ENCODE data around the gene CDKL1.
A peak's percentile ranks its signal among the peaks of the same experiment; 100 is the strongest.

The CDKL1 gene

DNA sequence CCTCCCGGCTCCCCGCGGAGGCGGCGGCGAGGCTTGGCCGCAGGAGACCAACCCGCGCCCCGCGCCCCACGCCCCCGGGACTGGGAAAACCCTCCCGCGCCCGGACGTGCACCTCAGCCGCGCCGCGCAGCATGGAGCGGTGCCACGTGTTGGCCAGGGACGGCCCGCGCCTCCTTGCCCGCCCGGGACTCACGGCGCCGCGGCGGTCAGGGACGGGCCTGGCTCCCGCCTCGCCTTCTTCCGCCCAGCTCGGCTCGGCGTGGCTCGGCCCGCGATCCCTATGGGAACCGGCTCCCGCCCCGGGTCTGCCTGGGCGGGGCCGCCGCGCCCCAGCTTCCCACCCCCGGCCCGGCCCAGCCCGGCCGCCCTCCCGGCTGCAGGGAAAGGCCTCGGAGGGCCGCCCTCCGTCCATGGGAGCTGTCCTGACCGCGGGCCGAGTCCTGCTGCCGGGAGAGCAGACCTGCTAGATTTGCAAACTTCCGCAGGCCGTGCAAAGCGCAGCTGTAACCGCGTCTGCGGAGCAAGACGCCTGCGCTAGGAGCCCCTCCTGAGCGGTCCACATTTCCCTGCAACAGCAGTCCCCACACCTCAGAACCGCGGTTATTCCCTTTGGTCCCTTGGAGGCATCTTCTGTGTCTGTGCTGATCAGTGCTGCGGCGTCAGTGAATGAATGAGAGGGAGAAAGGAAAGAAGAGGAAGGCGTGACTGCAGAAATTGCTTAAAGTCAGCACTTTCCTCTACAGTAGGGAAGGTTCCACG lies at the start of gene CDKL1:
TSS of gene CDKL1 (minus strand) at position 251 of the 759 bp plus-strand sequence. CDS start 1,013 bp downstream, outside the sequence.
- DNase-seq (ENCODE audit: low read depth in 3 of 3), result peak; percentile 2 to 39 (median 7)

- no peak for DNase-seq (ENCODE audit: low read depth in 3 of 3)
These were observed 37.8 kb upstream of the CDKL1 start for GRCh38 chr14:50434528-50434927.

DNA sequence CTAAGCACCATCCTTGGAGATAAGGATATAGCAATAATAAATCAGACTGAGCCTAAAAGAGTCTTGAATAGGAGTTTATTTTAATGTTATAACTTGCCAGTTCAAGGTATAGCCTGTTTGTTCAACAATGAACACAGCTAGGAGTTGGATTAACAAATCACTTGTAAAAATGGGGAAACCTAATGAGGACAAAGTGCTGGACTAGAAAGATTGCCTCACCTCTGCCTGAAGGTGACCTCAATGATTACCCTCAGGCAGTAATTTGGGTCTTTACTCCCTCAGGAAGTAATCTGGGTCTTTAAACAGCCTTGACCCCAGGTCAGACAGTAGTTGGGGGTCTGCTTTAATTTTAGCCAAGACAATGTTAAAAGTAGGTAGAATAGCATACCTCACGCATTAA lies 35.5 kb upstream of the CDKL1 start:
- no peak for DNase-seq (ENCODE audit: low read depth in 3 of 3)

DNA sequence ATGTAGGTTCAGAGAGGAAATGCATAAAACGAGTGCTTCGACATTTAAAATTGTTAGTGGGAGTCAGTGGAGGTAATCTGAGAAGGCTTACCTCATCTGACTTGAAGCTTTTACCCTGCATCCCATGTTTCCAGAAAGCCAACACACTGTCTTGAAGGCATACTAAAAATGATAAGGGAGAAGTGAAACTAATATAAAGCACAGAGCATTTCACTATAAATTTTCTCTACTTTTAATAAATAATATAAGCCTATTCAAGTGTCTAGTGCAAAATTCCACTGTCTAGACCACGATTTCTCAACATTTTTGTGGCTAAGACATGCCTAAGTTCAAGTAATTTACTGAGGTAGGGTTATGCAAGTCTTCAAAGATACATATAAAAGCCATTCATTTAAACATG lies 29.1 kb upstream of the CDKL1 start:
- no peak for DNase-seq (ENCODE audit: low read depth in 3 of 3)

DNA sequence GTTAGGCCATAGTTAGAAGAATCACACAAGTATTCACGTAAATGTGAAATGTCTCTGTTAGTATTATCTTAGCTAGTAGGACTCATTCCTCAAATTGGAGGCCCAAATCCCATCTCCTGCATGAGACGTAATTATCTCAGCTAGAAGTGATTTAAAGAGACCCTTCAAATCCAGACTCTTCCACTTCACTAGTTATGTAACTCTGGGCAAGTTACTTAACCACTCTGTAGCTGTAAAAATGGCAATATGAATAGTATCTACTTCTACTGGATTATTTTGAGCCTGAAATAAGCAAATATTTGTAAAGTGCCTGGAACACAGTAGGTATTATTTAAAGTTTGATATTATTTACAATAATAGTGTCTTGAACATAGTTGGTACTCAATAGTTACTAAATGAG lies 28.4 kb upstream of the CDKL1 start:
- no peak for DNase-seq (ENCODE audit: low read depth in 3 of 3)

- no peak for DNase-seq (ENCODE audit: low read depth in 3 of 3)
These were observed 26.8 kb upstream of the CDKL1 start for GRCh38 chr14:50423529-50423928.

DNA sequence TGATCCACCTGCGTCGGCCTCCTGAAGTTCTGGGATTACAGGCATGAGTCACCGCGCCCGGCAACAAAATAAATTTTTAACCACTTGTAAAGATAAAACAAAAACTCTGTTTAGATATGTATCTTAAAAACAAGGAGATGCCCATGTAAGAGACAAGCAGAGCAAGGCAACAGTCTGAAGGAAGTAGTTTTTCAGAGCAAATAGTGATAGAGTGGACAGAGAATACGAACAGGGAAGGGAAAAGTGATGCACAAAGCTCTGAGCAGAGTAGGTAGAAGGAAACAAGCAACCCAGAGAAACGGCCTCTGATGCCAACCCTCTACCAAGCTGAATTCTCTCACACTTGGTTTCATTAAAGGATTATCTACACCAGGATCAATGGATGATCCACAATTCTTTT lies 24.8 kb upstream of the CDKL1 start:
- no peak for DNase-seq (ENCODE audit: low read depth in 3 of 3)

GRCh38 chr14:50417853-50418252 lies 21.2 kb upstream of the CDKL1 start:
- no peak for DNase-seq (ENCODE audit: low read depth in 3 of 3)

DNA sequence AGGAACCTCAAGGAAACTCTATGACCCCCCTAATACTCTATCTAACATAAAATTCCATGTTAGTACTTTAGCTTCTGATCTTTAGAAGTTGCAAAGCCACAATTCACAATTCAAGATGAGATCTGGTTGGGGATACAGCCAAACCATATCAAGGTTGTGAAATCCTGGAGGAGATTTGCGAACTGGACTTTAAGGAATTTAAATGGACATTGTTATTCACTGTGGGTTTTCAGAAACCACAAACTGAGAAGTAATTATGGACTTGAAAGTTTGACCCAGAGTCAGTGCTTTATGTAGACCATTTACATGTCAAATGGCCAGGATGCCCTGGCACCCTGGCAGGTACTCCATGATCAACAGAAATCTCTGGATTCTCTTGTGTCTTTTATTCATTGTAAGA lies 14.2 kb upstream of the CDKL1 start:
- DNase-seq (ENCODE audit: low read depth in 3 of 3), result no peak

GRCh38 chr14:50410071-50410470 lies 13.4 kb upstream of the CDKL1 start:
- no peak for DNase-seq (ENCODE audit: low read depth in 3 of 3)

DNA sequence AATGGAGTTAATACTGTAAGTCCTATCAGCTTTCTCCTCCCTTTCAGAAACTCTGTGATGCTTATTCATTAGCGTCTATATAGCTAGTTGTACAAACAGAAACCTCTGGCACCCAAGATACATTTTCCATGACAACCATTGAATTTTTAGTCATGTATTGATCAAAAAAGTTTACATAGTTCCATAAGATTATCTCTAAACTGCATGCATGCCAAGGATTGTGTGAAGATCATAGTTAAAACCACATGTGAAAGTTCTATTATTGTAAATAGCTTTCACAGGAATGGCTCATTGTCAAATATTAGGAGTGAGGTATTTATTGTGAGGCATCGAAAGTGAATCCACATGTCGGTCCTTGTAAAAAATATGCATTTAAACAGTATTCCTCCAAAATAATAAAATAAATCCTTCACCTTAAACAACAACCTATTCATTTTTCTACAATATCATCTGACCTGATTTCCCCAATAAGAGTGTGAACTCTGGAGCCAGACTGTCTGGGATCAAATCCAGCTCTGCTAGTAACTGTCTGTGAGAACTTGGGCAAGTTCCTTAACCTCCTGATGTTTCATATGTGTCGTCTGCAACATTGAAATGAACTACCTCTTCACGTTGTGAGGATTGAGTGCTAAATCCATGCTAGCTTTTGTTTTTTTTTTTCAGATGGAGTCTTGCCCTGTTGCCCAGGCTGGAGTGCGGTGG lies 10.6 kb upstream of the CDKL1 start:
- DNase-seq (ENCODE audit: low read depth in 3 of 3), result no peak

DNA sequence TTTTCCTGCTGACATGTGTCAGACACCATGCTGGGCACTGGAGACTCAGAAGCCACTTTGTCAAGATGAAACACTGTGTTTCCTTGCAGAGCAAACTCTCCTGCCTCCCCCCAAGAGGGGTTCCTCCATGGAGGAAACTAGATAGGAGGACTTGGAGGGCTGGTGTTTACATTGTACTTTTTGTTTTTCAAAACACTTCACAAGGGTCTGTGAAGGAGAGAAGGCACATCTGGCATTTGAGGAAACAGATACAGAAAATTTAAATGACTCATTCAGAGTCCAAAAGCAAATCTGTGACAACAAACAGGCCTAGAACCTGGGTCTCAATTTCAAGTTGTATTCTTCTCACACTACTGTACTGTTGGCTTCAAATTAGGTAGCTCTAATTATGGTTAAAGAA lies 6.7 kb upstream of the CDKL1 start:
- DNase-seq (ENCODE audit: low read depth in 3 of 3), result no peak

- DNase-seq (ENCODE audit: low read depth in 3 of 3), result no peak
These were observed 6.3 kb upstream of the CDKL1 start for GRCh38 chr14:50402965-50403364.

DNA sequence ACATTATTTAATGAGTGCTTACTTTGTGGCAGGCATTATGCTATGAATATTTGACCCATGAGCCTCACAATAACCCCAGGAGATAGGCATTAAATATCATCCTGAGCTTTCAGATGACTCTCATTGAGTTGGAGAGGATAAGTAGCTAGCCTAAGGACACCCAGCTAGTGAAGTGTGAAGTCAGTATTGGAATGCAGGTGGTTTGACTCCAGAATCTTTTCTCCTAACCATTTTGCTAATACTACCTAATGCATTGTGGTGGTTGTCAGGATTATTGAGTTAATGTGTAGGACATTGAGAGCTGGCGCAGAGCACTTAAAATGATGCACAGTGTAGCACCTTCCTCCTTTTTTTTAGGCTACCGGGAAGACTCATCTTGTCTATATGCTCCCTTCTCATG lies 3.8 kb upstream of the CDKL1 start:
- DNase-seq (ENCODE audit: low read depth in 3 of 3), result no peak

DNA sequence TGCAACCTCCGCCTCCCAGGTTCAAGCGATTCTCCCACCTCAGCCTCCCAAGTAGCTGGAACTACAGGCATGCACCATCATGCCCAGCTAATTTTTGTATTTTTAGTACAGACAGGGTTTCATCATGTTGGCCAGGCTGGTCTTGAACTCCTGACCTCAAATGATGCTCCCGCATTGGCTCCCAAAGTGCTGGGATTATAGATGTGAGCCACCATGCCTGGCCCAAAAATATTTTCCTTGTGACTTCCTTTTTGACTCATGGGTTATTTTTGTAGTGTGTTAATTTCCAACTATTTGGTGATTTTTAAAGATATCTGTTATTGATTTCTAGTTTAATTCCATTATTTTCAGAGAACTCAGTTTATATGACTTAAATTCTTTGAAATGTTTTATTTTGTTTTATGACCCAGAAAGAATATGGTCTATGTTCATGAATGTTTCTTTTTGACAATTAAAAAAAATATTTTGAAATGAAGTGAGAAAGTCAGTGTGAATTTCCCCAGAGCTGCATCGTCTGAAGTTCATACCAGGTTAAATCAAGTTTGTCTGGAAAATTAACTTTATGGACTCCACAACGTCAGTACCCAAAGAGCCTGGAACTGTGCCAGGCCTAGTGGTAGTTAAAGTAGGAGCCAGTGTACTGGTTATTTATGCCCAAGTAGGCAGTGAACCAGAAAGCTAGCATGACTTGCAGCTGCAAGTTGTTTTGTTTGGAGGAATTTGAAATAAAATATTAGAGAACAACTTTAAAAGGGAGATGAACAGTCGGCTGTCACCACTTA lies 2.8 kb upstream of the CDKL1 start:
- no peak for DNase-seq (ENCODE audit: low read depth in 3 of 3)

DNA sequence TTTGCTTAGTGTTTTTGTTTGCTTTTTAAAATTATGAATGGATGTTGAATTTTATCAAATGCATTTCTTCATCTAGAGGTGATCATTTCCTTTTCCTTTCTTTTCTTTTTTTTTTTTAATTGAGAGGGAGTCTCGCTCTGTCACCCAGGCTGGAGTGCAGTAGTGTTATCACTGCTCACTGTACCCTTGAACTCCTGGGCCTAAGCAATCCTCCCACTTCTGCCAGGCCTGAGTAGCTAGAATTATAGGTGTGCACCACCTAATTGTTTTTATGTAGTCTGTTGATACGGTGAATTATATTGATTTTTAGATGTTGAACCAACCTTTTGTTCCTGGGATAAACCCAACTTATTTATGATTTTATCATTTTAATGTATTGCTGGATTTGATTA lies 1.5 kb upstream of the CDKL1 start:
- no peak for DNase-seq (ENCODE audit: low read depth in 3 of 3)

DNA sequence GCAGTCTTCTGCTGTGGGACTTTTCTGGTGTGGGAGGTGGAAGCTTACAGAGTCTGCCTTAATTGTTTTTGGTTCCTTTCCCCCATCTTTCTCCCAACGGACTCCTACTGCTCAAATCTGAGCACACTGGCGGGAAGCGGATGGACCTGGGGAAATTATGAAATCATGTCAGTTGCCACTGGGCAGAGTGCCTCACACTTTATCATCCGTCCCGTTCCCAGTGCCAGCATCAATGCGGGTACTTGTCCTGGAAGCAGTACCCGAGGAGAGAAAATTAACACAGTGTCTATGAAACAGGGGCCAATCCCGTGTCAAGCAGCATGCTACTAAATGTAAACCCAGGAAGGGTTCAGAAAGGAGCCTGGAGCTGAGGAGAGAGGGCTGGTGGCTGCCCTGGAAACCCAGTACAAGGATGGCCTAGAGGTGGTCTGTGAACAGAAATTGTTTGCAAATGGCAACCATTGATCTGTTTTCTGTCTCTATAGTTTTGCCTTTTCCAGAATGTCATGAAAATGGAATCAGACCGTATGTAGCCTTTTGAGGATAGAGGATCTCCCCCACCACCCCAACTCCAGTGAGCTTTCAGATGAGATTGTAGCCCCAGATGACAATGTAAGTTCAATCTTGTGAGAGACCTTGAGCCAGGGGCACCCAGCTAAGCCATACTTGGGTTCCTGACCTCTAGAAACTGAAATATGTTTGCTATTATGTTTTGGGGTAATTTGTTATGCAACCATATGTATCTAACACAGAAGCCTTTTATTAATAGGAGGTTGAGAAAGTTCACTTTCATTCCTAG lies 908 bp upstream of the CDKL1 start:
- DNase-seq (ENCODE audit: low read depth in 3 of 3), result no peak

- DNase-seq (ENCODE audit: low read depth in 3 of 3), result no peak
These were observed 1.2 kb downstream of the CDKL1 start for GRCh38 chr14:50395448-50395847.

- no peak for DNase-seq (ENCODE audit: low read depth in 3 of 3)
These were observed 2.0 kb downstream of the CDKL1 start for GRCh38 chr14:50394713-50395112.

- DNase-seq (ENCODE audit: low read depth in 3 of 3), result no peak
These were observed 6.8 kb downstream of the CDKL1 start for GRCh38 chr14:50389668-50390441.
